Activated gamma-delta T cell treated with anti-CD3 and anti-CD28 coated beads, Interleukin-2, amount 50 U/mL, for 16 hours (primary cell): Measurements from ENCODE around the gene USH2A.
"Not testable (repeated sequence)": the region's sequence is repeated elsewhere in the genome, so short reads cannot be mapped to it uniquely, and the experiment has no call there.

Experiments used
- DNase-seq: peaks from one replicate; pipeline ENCODE4 v3.0.0-alpha.2; 2020; ENCODE audit warnings: low read depth

Gene USH2A

DNA sequence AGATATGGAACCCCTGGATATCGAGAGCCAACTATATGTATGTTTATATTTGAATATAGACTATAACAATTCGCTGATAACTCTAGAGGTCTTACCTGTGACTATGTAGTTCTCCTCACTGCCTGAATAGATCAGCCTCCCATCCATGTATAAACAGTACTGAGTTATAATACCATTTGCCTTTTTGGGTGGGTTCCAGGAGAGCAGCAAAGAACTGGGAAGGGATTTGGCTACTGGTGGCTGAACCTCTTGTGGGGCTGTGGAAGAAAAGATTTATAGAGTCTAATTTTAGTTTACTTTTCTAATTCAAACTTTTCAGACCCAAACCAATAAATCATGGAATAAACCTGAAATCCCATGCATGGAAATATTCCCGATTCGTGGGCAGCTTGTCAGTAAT, 376.9 kb downstream of the USH2A start:
- no peak for DNase-seq

DNA sequence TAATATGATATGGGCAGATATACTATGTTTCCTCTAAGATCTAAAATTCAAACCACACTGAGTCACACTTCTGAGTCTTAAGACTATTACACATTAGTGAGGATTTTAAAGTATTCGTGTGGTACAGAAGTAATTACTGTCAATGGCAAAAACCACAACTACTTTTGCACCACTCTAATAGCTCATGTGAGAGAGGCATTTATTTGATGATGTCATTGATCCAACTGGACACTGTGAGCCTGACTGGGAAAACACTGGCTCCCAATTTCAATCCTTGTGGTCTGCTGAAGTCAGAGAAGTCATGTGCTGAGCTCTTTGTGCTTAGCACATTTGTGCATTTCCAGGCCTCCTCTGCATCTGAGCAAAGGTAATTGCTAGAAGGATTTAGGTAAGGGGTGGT, 377.8 kb downstream of the USH2A start:
- no peak for DNase-seq

DNA sequence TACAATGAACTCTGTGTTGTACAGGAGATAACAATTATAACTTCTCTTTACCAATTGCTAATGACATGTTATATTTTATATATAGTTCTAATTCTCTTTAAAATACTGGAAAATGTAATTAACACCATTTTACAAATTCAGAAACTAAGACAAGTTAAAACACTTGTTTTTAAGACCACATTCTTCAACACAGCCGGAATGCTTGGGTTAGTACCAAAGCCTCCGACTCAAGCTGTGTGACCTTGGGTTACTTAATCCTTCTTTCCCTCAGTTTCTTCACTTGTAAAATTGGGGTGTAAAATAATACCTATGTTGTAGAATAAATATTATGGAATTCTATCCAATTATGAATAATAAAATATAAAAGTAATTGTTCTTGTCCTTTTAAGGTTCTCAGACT, 378.7 kb downstream of the USH2A start:
- DNase-seq, result no peak

DNA sequence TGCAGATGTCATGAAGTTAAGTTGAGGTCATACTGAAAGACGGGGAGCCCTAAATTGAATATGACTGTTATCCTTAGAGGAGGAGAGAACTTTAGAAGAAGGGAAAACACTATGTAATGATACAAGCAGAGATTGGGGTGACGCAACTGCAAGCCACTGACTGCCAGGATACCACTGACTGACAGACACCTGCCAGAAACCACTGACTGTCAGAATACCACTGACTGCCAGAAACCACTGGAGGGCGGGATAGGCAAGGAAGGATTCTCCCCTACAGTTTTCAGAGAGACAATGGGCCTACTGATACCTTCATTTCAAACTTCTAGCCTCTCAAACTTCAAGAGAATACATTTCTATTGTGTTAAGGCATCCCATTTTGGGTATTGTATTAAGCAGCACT, 388.7 kb downstream of the USH2A start:
- no peak for DNase-seq

DNA sequence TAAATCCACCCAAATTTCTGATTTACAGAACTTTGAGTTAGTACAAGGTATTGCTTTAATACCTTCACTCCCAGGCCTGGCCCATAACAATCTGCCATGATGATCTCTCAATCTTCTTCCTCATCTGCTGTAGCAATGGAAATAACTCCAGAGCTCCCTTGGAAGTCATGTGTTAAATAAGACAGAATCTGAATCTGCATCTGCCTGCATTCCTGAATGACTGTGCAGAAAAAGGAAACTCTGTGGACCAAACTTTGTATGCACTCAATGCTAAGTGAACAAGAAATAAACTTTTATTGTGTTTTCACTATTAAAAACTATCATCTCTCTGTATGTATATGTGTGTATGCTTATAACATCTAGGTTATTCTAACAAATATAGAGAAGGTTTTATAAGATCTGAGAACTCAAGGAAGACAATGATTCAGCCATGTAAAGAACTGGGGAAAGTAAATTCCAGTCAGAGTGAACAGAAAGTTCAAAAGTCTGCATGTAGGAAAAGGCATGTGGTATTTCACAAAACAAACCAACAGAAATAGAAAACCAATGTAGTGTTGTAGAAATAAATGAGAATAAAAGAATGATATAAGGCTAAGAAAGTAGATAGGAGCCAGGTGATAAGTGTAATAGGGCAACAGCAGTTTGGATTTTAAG, 390.2 kb downstream of the USH2A start:
- no peak for DNase-seq

DNA sequence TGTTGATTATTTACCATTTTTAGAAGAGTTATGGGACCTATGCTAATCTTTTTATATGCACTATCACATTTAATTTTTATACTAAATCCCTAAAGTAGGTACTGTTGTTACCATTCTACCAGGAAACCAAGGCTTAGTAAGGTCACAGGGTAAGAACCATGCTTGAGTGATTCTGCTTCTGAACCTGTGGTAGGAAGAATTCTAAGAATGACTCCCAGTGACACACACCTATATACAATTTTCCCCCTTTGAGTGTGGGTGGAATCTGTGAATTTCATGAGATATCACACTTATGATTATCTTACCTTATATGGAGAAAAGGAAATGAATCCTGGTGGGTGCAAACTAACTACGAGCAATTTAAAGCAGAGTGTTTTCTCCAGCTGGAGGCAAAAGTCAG, 391.0 kb downstream of the USH2A start:
- DNase-seq, result no peak

DNA sequence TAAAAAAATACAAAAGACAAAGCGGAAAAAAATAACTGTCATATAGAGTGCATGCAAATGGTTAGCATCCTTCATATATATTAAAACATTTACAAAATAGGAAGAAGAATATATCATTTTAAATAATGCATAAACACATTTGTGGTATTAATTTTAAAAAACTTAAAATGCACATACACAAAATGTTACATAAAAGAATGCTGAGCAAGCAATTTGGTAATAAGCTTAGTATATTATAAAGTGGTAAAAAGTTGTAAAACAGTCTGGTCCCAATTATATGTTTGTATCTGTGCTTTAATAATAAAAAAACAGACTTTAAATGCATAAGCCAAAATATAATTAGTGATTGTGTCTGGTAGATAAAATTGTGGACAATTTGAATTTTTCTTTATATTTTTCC, 394.6 kb downstream of the USH2A start:
- no peak for DNase-seq

DNA sequence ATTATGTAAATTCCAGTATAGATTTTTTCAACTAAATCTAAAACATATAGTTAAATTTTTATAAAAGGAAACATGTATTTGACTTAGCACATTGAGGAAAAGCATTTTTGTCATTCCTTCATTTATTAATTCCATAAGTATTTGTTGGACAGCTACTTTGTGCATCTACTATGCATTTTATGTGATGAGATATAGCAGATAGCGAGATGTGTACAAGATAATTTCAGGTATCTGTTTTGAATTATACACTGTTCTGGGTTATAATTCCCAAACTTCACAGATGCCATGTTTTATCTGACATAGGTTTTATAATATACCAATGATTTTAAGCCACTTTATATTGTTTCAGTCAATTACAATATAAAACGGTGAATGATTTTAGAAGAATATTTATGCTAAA, 398.7 kb downstream of the USH2A start:
- DNase-seq, result no peak

DNA sequence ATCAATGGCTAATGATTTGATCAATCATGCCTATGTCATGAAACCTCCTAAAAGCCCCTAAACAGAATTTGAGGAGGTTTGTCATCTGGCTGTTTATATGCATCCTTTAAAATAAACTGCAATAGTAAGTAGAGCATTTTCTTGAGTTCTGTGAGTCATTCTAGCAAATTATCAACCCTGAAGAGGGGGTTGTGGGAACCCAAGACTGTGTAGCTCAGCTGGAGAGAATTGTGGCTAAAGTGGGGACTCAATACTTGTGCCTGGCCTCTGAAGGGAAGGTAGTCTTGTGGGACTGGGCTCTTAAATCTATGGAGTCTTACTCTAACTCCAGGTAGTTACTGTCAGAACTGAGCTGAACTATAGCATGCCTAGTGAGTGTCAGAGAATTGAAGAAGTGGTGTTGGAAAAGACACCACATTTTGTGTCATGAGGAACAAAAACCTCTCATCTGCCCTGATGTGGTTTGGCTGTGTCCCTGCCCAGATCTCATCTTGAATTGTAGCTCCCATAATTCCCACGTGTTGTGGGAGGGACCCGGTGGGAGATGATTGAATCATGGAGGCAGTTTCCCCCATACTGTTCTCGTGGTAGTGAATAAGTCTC, 402.4 kb downstream of the USH2A start:
- no peak for DNase-seq

DNA sequence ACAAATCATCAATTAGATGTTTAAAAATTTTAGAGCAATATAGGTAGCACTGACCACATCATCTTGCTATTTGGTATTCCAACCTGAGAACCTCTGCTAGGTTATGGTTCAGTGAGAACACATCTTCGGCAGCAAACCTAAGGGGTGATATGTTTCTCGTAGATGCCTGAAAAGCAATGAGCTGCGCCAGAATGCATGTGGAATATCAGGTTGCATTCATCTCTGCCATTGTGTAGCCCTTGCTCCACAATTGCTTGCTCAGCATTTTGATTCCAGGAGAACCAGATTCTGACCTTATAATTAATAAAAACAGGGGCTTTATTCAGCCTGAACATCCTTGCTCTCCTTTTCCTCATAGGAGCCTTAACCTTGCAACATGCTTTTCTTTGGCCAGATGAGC, 408.1 kb downstream of the USH2A start:
- DNase-seq, result no peak

DNA sequence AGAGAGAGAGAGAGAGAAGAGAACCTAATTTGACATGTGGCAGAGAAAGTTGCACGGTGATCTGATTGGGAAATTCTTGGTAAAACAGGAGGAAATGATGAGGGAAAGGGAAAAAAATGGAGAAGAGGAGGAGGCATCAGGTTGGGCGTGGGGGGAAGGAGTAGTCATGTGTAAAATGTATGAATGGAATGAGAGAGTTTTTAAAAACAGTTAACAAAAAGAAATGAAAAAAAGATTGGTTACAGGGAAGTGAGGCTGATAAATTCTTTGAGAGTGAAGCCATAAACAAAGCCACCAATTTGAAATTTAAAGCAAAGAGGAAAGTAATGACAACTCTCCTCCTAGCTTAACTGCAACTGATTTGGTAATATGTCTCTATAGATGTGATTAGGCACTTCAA, 409.2 kb downstream of the USH2A start:
- DNase-seq, result no peak

DNA sequence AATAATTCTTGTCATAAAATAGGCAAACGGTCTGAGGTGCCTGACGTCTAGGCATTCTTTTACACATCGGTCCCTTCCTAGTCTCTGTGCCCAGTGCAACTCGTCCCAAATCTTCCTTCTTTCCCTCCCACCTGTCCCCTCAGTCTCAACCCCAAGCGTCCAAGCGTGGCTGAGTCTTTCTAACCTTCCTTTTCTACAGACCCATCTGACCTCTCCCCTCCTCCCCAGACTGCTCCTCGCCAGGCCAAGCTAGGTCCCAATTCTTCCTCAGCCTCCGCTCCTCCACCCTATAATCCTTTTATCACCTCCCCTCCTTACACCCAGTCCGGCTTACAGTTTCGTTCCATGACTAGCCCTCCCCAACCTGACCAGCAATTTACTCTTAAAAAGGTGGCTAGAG, 413.8 kb downstream of the USH2A start:
- not testable (repeated sequence) for DNase-seq

DNA sequence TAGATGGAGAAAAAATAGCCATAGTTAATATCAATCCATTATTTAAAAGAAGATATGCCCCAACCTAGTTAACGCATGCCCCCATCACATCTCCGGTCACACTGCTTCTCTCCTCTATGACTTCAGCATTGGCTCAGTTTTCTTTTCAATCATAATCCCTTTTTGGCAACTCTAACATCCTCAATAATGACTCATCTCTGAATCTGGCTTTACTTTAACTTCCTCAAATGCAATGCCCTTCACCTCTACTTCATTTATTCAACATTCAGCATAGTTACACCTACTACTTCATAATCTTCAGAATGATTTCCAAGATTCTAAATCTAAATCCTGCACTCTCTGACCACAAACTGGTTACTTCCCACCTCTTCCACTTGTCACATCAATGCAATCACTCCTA, 417.3 kb downstream of the USH2A start:
- DNase-seq, result no peak

DNA sequence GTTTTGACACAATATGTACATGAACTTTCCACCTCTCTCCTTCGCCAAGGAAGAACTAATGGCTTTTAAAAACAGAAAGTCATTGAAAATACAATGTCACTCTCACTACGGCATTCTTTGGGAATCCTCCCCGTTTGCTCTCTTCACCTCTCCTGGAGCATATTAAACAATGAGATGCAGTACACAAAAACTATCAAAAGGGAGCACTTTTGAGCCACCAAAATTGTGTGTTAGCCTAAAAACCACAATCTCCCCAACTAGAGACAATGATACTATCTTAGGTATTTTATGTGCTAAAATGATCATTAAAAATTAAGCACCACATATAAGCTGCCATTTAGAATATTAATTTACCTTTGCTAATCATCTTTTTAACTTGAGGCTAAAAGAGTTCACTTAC, 430.6 kb downstream of the USH2A start:
- DNase-seq, result no peak

DNA sequence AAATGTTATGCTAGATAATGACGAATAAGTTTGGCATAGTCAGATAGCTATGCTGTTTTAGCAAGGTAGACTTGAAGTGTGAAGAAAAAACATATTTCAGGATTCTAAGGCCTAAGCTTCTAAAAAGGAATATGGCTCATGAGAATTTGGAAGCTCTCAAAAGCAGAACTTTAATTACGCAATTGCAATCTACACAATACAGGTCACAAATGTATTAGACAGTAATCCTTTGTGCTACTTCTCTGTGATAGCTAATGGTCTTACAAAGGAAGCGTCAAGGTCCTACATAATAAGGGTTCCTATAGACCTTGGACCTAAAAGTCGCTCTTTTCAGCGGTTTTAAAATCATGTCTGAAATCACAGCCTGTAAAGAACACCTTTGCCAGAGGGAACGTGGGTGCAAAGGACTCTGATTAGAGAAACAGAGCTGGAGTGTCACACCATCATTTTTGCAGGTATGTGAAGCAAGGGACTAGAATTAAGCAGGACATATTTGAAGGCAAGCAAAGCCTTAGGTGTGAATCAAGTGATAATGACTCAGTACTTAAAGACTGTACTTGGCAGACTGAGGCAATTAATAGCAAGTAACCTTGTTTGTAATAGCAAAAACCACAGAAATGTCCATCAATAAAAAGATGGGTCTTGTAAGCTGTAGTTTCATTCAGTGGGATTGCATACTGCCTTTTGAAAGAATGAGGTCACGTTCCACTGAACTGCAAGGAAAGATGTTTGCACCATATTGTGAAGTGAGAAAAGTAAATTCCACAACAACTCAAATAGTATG, 436.0 kb downstream of the USH2A start:
- DNase-seq, result no peak

DNA sequence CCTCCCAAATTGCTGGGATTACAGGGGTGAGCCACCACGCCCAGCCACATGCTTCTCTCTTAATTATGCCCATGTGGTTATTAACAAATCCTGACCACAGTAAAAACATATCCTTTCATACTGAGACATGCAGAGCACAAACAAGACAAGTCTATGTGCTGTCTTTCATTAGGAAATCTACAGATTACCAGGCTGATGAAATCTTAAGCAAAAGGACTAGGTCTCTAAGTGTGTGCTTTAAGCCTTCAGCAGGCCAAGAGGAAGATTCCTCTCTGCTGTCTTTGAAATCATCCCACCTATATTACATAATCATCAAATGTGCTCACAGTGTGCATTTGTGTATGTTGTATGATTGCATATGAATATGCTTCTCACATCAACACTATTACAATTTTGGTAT, 436.8 kb downstream of the USH2A start:
- no peak for DNase-seq

DNA sequence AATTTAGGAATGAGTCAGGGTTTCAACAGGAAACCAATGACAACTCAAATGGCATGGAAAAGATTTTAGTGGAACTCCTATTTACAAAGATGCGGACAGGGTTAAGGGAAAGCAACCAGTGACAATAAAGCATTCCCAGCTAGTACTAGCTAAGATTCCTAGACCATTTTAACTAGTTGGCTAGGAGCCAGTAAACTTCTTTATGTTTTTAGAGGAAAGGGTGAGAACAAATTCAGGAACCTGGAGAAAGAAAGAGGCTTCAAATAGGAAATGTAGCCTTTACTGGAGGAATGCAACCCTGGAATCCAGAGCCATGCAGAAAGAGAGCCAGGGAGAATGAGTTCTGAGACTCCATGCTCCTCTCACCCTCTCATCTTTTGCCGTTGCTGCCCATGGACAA, 439.6 kb downstream of the USH2A start:
- DNase-seq, result no peak

DNA sequence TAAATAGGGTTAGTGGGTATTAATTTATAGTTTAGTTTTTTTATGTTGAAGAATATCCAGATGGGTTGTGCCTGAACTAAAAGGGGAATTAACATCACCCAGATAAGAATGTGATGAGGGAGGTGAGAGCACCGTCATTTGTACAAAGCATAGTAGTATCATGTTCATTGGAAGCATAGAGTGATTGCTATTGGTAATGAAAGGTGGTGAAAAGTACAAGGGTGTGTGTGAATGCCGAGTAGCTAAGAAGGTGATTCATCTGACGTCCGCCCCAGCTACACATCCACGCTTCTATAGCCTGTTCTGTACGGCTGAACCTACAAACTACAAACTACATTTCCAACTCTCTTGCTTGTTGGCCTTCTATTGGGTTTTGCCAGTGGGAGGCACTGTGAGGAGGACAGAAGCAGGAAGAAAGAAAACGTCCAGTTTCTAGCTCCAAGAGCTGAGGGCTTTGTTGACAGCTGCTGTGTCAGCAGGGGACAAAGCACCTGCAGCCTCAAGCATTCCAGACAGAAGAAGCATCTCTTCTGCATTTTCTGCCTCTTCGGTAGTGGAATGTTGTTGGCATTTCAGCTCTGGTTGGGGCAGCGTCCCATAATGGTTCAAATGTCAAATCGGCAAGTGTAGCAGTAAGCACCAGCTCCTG, 451.3 kb downstream of the USH2A start:
- no peak for DNase-seq

DNA sequence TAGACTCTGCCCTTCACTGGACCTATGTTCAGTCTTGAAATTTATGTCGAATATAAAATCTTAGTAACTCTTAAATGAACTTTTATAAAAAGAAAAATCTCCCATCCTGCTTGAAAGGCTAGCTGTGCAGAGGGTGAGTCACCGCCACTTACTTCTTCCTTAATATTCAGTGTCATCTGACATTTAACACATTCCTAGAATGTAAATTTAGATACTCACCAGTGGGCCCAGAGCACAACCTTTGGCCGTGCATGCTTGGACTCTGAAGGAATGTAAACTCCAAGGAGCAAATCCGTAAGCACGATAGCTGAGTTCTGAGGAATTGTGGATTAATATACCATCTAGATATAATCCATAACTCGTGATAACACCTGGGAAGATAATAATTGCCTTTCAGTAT, 452.8 kb downstream of the USH2A start:
- no peak for DNase-seq

DNA sequence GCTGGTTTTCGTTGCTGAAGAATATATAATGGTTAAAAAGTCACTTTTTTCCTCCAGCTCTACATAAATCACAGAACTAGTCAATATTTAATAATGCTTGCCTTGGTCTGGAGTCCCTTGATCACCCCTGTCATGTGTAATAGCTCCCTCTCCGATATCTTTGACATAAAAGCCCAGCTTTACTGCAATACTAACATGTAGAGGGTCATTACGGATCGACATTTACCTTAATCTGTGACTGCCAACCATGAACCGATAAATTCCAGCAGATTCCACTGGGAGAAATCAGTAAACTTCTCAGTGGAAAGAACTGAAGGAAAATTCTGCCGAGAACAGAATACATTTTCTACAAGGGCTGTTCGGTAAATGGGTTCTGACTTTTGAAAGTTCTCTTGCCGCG, 459.6 kb downstream of the USH2A start:
- DNase-seq, result no peak

DNA sequence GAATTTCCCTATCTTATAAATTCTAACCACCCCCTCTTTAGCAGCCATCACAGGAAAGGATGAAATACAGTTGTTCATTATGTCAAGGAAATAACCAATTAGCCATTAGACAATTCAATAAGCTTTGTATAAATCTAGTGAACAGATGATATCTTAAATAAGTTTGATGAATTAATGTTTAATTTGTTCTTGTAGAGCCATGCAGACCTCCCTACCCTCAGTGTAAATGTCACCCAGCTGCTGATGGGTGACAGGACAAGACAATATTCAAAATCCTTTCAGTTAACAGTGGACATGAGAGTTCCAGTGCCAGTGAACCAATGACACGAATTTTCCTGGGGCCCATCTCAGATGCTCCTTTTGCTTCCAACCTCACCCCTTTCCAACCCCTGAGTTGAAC, 460.2 kb downstream of the USH2A start:
- no peak for DNase-seq

DNA sequence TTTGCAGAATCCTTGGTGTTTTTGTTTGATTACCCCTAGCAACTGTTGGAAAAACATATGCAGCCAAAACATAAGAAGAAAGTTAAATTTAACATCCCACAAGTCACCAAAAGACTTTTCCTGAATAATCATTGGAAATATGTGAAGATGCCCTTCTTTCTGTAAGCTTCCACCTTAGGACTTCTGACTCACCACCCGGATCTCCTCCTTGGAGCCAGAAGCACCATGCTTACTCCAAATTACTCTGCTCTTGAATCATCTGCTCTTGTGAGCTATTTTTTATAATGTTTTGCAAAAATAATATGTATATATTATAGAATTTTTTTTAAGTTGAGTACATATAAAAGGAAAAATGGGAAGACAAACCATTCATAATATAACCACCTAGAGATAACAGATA, 464.4 kb downstream of the USH2A start:
- no peak for DNase-seq

DNA sequence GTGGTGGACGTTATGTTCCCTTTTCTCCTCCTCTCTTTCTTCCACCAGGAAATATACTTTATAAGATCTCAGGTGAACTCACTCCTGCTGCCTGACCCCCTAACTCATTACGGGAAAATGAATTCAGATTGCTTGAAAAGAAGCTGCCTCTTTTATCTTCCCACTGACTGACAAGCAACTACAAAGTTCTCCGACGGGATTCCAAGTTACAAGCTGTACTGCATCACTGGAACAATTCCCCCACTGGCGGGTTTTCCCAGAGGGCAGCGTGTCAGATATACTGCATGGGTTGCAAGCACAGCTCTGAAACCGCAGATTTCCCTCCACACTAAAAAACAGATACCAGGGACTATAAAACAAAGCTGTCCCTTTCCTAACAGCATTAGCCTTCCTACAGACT, 465.6 kb downstream of the USH2A start:
- no peak for DNase-seq
